ENCODE results near the gene TMEM191C.
"Not testable (repeated sequence)": the region's sequence is repeated elsewhere in the genome, so short reads cannot be mapped to it uniquely, and the experiment has no call there.

DNA sequence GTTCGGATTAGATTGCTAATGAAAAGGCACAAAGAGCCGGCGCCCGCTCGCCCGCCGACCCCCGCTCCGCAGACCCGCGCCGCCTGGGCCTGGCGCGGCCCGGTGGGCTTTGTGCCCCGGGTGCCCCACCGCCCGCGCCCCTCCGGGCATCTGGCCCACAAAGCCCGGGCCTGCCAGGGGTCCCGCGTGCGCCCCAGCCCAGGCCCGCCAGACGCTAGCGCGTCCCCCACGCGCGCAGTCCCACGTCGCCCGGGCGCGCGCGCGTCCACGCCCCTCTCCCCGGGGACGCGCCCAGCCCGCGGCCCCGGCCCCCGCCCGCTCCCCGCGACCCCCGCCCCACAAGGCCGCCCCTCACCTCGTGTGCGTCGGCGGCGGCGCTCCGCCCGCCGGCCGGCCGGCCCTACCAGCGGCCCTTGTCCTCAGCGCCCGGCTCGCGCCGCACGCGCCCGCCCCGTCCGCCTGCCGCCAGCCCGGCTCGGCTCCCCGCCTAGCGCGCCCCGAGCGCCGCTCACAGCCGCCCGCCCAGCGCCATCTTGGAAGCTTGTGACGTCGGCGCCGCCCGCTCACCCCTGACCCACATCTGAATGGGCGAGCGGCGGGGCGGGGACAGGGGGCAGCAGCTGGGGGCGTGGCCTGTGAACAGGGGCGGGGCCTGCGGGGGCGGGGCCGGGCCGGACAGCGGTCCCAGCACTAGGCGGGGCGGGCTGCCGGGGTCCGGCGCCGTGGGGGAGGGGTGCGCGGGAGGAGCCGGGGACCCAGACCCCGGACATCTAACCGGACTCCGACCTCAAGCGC lies 50.0 kb downstream of the TMEM191C start:
- TF ChIP-seq, protein P1, sequence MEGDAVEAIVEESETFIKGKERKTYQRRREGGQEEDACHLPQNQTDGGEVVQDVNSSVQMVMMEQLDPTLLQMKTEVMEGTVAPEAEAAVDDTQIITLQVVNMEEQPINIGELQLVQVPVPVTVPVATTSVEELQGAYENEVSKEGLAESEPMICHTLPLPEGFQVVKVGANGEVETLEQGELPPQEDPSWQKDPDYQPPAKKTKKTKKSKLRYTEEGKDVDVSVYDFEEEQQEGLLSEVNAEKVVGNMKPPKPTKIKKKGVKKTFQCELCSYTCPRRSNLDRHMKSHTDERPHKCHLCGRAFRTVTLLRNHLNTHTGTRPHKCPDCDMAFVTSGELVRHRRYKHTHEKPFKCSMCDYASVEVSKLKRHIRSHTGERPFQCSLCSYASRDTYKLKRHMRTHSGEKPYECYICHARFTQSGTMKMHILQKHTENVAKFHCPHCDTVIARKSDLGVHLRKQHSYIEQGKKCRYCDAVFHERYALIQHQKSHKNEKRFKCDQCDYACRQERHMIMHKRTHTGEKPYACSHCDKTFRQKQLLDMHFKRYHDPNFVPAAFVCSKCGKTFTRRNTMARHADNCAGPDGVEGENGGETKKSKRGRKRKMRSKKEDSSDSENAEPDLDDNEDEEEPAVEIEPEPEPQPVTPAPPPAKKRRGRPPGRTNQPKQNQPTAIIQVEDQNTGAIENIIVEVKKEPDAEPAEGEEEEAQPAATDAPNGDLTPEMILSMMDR (IDR thresholded peaks at IDR 0.05) = not testable (repeated sequence)
- not testable (repeated sequence) for TF ChIP-seq POLR2A (IDR thresholded peaks at IDR 0.05)

Data from Peyer's patch (tissue), 4 donors.